Measurements from ENCODE around the gene METTL27. TPM values are rescaled to one million over a fixed set of nuclear protein-coding genes. Genes with fewer than 3 reads are reported as not detected.
"Not testable (repeated sequence)": the region's sequence is repeated elsewhere in the genome, so short reads cannot be mapped to it uniquely, and the experiment has no call there.

The METTL27 gene
- total RNA-seq, 1 donor from 2014 or later = not detected

DNA sequence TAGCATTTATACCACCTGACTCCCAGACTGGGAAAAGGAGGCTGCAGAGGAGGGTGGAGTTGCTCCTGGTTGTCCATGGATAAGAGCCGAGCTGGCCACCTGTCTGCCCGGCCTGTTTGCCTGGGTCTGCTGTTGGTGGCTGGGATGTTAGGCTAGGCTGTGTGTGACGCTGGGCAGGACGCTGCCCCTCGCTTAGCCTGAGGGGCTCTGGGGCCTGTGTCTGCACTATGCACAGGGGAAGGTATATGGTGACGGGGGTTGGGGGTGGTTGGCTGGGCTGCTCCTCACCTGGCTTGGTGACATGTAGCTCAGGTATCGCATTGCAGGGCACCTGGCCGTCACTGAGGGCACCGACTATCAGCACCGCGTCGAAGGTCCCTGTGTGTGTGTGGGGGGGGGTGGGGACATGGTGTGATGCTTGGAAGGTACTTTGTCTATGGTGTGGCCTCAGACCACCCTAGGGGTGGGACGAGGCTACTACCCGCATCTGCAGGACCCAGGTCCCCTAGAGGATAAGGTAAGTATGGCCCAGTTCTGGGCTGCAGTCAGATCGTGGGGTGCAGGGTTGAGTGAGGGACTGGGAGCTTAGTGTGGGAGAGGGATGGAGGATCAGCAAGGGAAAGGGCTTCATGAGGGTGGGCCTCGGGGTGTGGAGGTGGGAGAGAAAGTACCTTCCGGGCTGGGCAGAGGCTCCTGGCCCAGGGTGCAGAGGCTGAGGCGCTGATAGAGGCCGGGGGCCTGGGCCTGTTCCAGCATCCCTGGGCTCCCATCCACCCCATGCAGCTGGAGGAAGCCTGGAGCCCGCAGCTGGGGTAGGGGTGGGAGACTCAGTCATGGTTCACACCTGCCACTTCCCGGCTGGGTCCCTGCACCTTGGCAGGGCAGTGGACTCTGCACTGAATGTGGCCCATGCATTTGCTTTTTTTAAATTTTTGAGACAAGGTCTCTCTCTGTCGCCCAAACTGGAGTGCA lies 2.3 kb downstream of the METTL27 start:
- H3K36me3 ChIP-seq = no peaks in the 10 kb centered on the region
- intact Hi-C loops (cut with DNase I) = no loop called here
- no peaks in the 10 kb centered on the region for H3K9me3 ChIP-seq
- TF ChIP-seq POLR2AphosphoS5 (IDR thresholded peaks at IDR 0.05; ENCODE audit: insufficient read depth in 1 of 2, low read depth in 1 of 2) (no peak), POLR2A (IDR thresholded peaks at IDR 0.05) (no peak)
- TF ChIP-seq, protein P1, sequence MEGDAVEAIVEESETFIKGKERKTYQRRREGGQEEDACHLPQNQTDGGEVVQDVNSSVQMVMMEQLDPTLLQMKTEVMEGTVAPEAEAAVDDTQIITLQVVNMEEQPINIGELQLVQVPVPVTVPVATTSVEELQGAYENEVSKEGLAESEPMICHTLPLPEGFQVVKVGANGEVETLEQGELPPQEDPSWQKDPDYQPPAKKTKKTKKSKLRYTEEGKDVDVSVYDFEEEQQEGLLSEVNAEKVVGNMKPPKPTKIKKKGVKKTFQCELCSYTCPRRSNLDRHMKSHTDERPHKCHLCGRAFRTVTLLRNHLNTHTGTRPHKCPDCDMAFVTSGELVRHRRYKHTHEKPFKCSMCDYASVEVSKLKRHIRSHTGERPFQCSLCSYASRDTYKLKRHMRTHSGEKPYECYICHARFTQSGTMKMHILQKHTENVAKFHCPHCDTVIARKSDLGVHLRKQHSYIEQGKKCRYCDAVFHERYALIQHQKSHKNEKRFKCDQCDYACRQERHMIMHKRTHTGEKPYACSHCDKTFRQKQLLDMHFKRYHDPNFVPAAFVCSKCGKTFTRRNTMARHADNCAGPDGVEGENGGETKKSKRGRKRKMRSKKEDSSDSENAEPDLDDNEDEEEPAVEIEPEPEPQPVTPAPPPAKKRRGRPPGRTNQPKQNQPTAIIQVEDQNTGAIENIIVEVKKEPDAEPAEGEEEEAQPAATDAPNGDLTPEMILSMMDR (IDR thresholded peaks at IDR 0.05) = no peak
- H3K4me3 ChIP-seq = no peak overlapping the region
- no peaks in the 10 kb centered on the region for H3K27me3 ChIP-seq
- DNase-seq (ENCODE audit: extremely low spot score in 2 of 2) = no peak
- no peak overlapping the region for H3K27ac ChIP-seq
- H3K4me1 ChIP-seq = peaks cover 26% of the 10 kb centered on the region

DNA sequence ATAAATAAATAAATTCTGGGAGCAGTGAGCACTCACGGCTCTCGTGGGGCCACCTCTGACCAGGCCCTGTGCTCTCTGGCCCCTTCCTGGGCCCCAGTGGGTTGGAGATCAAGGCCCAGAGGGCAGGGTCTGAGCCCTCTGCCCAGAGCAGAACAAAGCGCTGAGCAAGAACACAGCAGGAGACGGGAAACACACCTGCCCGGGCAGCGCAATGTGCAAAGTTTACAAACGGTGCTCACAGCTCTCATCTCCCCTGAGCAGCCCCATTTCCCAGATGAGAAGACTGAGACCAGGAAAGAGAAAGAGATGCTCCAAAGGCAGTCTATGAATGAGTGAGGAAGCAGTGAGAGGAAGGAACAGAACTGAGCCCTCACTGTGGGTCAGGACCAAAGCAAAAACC lies 3.0 kb downstream of the METTL27 start:
- no peak for DNase-seq (ENCODE audit: extremely low spot score in 2 of 2)
- Histone ChIP-seq H3K4me1 (peaks cover 26% of the 10 kb centered on the region), H3K9me3 (no peaks in the 10 kb centered on the region), H3K36me3 (no peaks in the 10 kb centered on the region), H3K27me3 (no peaks in the 10 kb centered on the region), H3K4me3 (no peak overlapping the region), H3K27ac (no peak overlapping the region)
- intact Hi-C loops (cut with DNase I) = no loop called here
- TF ChIP-seq POLR2AphosphoS5 (IDR thresholded peaks at IDR 0.05; ENCODE audit: insufficient read depth in 1 of 2, low read depth in 1 of 2) (no peak), POLR2A (IDR thresholded peaks at IDR 0.05) (no peak)
- TF ChIP-seq, protein P1 (IDR thresholded peaks at IDR 0.05) = no peak

DNA sequence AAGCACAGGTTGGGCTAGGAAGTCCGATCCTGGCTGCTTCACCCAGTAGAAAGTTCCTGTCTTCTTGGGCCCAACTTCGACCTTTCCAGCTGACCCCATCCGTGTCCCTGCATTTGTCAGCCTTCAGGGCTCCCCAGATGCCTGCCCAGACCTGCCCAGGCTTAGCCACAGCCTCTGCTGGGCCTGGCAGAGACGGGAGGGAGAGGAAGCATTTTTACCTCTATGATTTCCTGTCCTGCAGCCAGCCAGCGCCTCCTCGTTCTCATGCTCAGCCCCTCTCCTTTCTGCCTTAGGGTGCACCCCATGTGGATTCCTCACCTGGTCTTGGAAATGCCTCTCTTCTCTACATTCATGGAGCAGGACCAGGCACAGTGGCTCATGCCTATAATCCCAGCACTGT lies 3.7 kb downstream of the METTL27 start:
- no peak overlapping the region for H3K4me3 ChIP-seq
- no peak overlapping the region for H3K27ac ChIP-seq
- TF ChIP-seq, protein P1 (IDR thresholded peaks at IDR 0.05) = no peak
- TF ChIP-seq POLR2A (IDR thresholded peaks at IDR 0.05) (no peak), POLR2AphosphoS5 (IDR thresholded peaks at IDR 0.05; ENCODE audit: insufficient read depth in 1 of 2, low read depth in 1 of 2) (no peak)
- DNase-seq (ENCODE audit: extremely low spot score in 2 of 2) = no peak
- H3K27me3 ChIP-seq = no peaks in the 10 kb centered on the region
- no peaks in the 10 kb centered on the region for H3K36me3 ChIP-seq
- no peaks in the 10 kb centered on the region for H3K9me3 ChIP-seq
- intact Hi-C loops (cut with DNase I) = no loop called here
- peaks cover 26% of the 10 kb centered on the region for H3K4me1 ChIP-seq

DNA sequence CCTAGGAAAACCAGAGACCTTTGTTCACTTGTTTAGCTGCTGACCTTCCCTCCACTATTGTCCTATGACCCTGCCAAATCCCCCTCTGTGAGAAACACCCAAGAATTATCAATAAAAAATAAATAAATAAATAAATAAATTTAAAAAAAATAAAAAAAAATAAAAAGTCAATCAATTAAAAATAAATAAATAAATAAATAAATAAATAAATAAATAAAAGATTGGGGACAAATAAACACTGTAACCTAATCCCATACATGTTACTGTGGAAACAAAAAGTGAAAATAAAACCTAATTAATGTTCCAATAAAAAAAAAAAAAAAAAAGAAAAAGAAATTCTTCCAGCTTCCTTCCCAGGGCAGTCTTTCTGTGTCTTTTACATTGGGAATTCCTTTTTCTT lies 5.1 kb downstream of the METTL27 start:
- H3K4me3 ChIP-seq; H3K27ac ChIP-seq; H3K27me3 ChIP-seq; intact Hi-C loops (cut with DNase I); H3K36me3 ChIP-seq; H3K9me3 ChIP-seq; DNase-seq (ENCODE audit: extremely low spot score in 2 of 2): not testable (repeated sequence)
- peaks cover 27% of the 10 kb centered on the region for H3K4me1 ChIP-seq

DNA sequence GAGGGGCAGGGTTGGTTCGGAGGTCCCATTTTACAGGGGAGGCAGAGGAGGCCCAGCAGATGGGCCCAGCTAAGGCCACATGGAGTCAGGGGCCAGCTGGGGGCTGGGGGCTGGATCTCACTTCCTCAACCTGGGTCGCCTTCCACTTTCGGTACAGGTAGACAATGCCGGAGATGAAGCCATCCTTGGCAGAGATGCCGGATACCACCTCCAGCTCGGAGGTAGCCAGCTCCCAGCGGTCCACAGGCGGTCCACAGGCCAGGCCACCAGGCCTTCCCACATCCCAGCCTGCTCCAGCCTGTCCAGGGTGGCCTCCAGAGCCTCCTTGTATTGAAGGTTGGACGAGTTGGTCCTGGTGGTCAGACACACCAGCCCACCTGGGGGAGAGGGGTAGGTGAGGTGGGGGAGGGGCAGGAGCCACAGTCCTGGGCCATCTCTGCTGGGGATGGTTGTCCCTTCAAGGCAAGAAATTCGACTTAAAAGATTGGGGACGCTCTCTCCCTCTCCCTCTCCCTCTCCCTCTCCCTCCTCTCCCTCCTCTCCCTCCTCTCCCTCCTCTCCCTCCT lies 7.6 kb downstream of the METTL27 start:
- no peak for DNase-seq (ENCODE audit: extremely low spot score in 2 of 2)
- Histone ChIP-seq H3K36me3 (no peaks in the 10 kb centered on the region), H3K4me3 (no peak overlapping the region), H3K9me3 (no peaks in the 10 kb centered on the region), H3K27me3 (no peaks in the 10 kb centered on the region), H3K27ac (no peak overlapping the region), H3K4me1 (peaks cover 35% of the 10 kb centered on the region)
- intact Hi-C loops (cut with DNase I) = no loop called here
- TF ChIP-seq POLR2A (IDR thresholded peaks at IDR 0.05) = no peak
